HCT116 (cell line): ENCODE measurements around the gene ZSWIM7. TPM values are rescaled to one million over a fixed set of nuclear protein-coding genes. Genes with fewer than 3 reads are reported as not detected.

Experiments used
- ATAC-seq: fragments of 200-7000 bp; cut with Tn5 transposase; 2 replicates; pipeline ENCODE4 v1.9.1; 2020; ENCODE audit warnings: mild to moderate bottlenecking, moderate library complexity
- BruUV-seq: library from RNA; stranded (reverse); fragments of 400-500 nt; replicated peaks from 2 replicates; lab custom pipeline; 2021; lab: Mats Ljungman, UMichigan
- CTCF ChIA-PET: fragments of 300-600 bp; sonication (Branson Sonifier 250); formaldehyde crosslinking; loops from one replicate; lab custom pipeline; 2021; ENCODE audit warnings: antibody characterized with exemption; lab: Charles Lee
- POLR2A ChIA-PET: fragments of 300-600, 350-600 bp; sonication (Branson Sonifier 250); formaldehyde crosslinking; loops from one replicate; lab custom pipeline; 2021; ENCODE audit warnings: antibody characterized with exemption; lab: Charles Lee
- RAD21 ChIA-PET, 2 experiments: fragments of 300-600 bp; sonication (Branson Sonifier 250); formaldehyde crosslinking; loops; one replicate each; lab custom pipeline; 2023; ENCODE audit warnings: low total read pairs in 2 of 2; ENCODE audit not compliant: uncharacterized antibody in 2 of 2, unreplicated experiment in 2 of 2, low non-redundant PET in 1 of 2; lab: Charles Lee
- DNase-seq: peaks from one replicate; pipeline ENCODE4 v3.0.0-alpha.2; 2010; ENCODE audit warnings: low read depth, low spot score
- H2AFZ ChIP-seq: fragments of 200-600 bp; shearing (Covaris generic), sonication (generic); 2 replicates; pipeline ENCODE4 v1.6.1; 2017; ENCODE audit warnings: low read depth, mixed run types, mixed read lengths, antibody characterized with exemption, low read length; ENCODE audit not compliant: poor library complexity, severe bottlenecking
- H3K27ac ChIP-seq: 2 replicates; pipeline ENCODE4 v1.5.1; 2012; ENCODE audit warnings: low read depth, low read length
- H3K27me3 ChIP-seq: fragments of 200-600 bp; sonication (generic); 2 replicates; pipeline ENCODE4 v1.6.1; 2016; ENCODE audit warnings: mixed run types, low read length, mixed read lengths; ENCODE audit not compliant: insufficient read depth
- H3K36me3 ChIP-seq, 2 experiments: fragments of 200-500 bp in 1 of 2; fragments of 200-600 bp in 1 of 2; sonication (Bioruptor generic) in 1 of 2; sonication (generic) in 1 of 2; 2 replicates each; pipeline versions ENCODE4 v1.5.1 to v1.6.1; 2014 to 2016; ENCODE audit warnings: low read length in 2 of 2, inconsistent platforms in 1 of 2, mixed read lengths in 1 of 2, mixed run types in 1 of 2; ENCODE audit not compliant: insufficient read depth in 2 of 2, control insufficient read depth in 1 of 2
- H3K4me1 ChIP-seq, 2 experiments: fragments of 200-600 bp in 1 of 2; sonication (generic) in 1 of 2; 2 replicates each; pipeline versions ENCODE4 v1.5.1 to v1.6.1; 2012 to 2017; ENCODE audit warnings: low read length in 2 of 2, inconsistent platforms in 1 of 2, mild to moderate bottlenecking in 1 of 2, mixed read lengths in 1 of 2, mixed run types in 1 of 2, moderate library complexity in 1 of 2; ENCODE audit not compliant: insufficient read depth in 2 of 2, control insufficient read depth in 1 of 2
- H3K4me2 ChIP-seq: fragments of 200-600 bp; sonication (generic); 2 replicates; pipeline ENCODE4 v1.6.1; 2017; ENCODE audit warnings: mixed run types, low read length, mixed read lengths
- H3K4me3 ChIP-seq, 2 experiments: fragments of 200-600 bp in 1 of 2; sonication (generic) in 1 of 2; replicated peaks in 1 of 2; 2 replicates each; pipeline ENCODE4 v1.5.1; 2011 to 2016; ENCODE audit warnings: low read length in 2 of 2, control low read depth in 1 of 2, low read depth in 1 of 2, mild to moderate bottlenecking in 1 of 2, mixed read lengths in 1 of 2, mixed run types in 1 of 2
- H3K79me2 ChIP-seq: fragments of 200-600 bp; sonication (generic); 2 replicates; pipeline ENCODE4 v1.6.1; 2017; ENCODE audit warnings: mild to moderate bottlenecking, mixed run types, low read length, moderate library complexity, mixed read lengths; ENCODE audit not compliant: insufficient read depth
- H3K9ac ChIP-seq: fragments of 200-600 bp; sonication (generic); 2 replicates; pipeline ENCODE4 v1.6.1; 2016; ENCODE audit warnings: low read length, mixed read lengths
- H3K9me2 ChIP-seq: fragments of 200-600 bp; sonication (generic), shearing (Covaris generic); 2 replicates; pipeline ENCODE4 v1.6.1; 2017; ENCODE audit warnings: mixed run types, mild to moderate bottlenecking, moderate library complexity; ENCODE audit not compliant: insufficient read depth
- H3K9me3 ChIP-seq, 2 experiments: fragments of 200-500 bp in 1 of 2; fragments of 200-600 bp in 1 of 2; sonication (Bioruptor generic) in 1 of 2; sonication (generic) in 1 of 2; 2 replicates each; pipeline ENCODE4 v1.6.1; 2014 to 2017; ENCODE audit warnings: low read length in 2 of 2, mixed read lengths in 2 of 2, inconsistent platforms in 1 of 2, low read depth in 1 of 2, mild to moderate bottlenecking in 1 of 2, mixed run types in 1 of 2, moderate library complexity in 1 of 2; ENCODE audit not compliant: control insufficient read depth in 1 of 2, insufficient read depth in 1 of 2
- H4K20me1 ChIP-seq: fragments of 200-600 bp; sonication (generic), shearing (Covaris generic); 2 replicates; pipeline ENCODE4 v1.6.1; 2017; ENCODE audit warnings: mixed run types, mild to moderate bottlenecking, moderate library complexity; ENCODE audit not compliant: insufficient read depth
- intact Hi-C: fragments of 100-400 bp; cut with micrococcal nuclease; formaldehyde crosslinking; loops from 2 replicates; pipeline ENCODE4 v1.10.0; 2022
- total RNA-seq: library from RNA; stranded (reverse); gene quantifications from one replicate; pipeline ENCODE4 v1.2.1, GENCODE V29; 2021; ENCODE audit not compliant: unreplicated experiment
- TF ChIP-seq, protein P1 (sequence below): IDR thresholded peaks from 2 replicates; pipeline ENCODE4 v1.6.1; 2012
- TF ChIP-seq, protein P2 (sequence below): IDR thresholded peaks from 2 replicates; pipeline ENCODE4 v1.6.1; 2012; ENCODE audit warnings: low read depth

ZSWIM7 gene
- total RNA-seq, 1 experiment from 2014 or later = 33.5 TPM

DNA sequence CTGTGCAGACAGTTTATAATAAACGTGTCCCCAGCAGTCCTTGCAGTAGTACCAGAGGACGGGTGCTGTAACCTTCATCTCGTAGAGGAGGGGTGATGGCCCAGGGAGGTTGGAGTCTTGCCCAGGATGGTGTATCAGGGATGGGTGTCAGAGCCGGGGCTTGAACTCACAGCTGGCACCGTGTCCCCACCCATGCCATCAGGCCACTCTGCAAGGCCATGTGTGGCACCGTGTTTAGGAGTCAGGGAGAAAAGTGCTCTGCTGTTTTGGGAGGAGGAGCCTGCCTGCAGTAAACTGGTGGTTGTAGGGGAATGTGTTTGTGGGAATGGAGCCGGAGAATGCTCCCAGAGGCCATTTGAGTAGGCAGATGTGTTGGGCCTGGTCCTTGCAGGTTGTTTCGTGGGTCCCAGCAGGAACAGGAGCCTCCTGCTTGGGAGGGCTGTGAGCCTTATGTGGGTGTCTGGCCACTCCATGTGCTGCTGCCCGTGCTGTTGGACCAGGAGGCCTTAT, 52.8 kb downstream of the ZSWIM7 start:
- no peaks in the 10 kb centered on the region for H3K9me2 ChIP-seq
- H3K27ac ChIP-seq = peak overlapping the region; percentile 92
- H3K4me2 ChIP-seq = peak overlapping the region; percentile 99
- H3K4me3 ChIP-seq = peak overlapping the region; percentile 56 to 86
- H3K36me3 ChIP-seq = peaks cover 0 to 12% of the 10 kb centered on the region in 2 experiments; a peak in 1 of 4 replicates
- no peak overlapping the region for H2AFZ ChIP-seq
- POLR2A ChIA-PET = interaction anchor here (2.8 to 3.9 kb wide), 2 partner anchors 12 to 53 kb away, joined by 12 to 20 read pairs; partner anchors contain the start of genes TTC19 and ZSWIM7
- H3K79me2 ChIP-seq = peaks cover 66% of the 10 kb centered on the region
- no peaks in the 10 kb centered on the region for H3K27me3 ChIP-seq
- intact Hi-C loops = loop anchor here (1.0 to 5.0 kb wide), 2 partner anchors 11 to 689 kb away; no protein-coding TSS in a partner anchor
- CTCF ChIA-PET = no interaction called here
- H3K9me3 ChIP-seq = no peaks in the 10 kb centered on the region
- DNase-seq (no peak), ATAC-seq (no peak)
- H3K4me1 ChIP-seq = peaks cover 20 to 67% of the 10 kb centered on the region in 2 experiments
- no TSS peak for BruUV-seq
- TF ChIP-seq, protein P1, sequence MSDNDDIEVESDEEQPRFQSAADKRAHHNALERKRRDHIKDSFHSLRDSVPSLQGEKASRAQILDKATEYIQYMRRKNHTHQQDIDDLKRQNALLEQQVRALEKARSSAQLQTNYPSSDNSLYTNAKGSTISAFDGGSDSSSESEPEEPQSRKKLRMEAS = peak; percentile 19; the same call in 1 of the 2 replicates
- TF ChIP-seq, protein P2, sequence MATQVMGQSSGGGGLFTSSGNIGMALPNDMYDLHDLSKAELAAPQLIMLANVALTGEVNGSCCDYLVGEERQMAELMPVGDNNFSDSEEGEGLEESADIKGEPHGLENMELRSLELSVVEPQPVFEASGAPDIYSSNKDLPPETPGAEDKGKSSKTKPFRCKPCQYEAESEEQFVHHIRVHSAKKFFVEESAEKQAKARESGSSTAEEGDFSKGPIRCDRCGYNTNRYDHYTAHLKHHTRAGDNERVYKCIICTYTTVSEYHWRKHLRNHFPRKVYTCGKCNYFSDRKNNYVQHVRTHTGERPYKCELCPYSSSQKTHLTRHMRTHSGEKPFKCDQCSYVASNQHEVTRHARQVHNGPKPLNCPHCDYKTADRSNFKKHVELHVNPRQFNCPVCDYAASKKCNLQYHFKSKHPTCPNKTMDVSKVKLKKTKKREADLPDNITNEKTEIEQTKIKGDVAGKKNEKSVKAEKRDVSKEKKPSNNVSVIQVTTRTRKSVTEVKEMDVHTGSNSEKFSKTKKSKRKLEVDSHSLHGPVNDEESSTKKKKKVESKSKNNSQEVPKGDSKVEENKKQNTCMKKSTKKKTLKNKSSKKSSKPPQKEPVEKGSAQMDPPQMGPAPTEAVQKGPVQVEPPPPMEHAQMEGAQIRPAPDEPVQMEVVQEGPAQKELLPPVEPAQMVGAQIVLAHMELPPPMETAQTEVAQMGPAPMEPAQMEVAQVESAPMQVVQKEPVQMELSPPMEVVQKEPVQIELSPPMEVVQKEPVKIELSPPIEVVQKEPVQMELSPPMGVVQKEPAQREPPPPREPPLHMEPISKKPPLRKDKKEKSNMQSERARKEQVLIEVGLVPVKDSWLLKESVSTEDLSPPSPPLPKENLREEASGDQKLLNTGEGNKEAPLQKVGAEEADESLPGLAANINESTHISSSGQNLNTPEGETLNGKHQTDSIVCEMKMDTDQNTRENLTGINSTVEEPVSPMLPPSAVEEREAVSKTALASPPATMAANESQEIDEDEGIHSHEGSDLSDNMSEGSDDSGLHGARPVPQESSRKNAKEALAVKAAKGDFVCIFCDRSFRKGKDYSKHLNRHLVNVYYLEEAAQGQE = no peak
- H3K9ac ChIP-seq = peak overlapping the region; percentile 91
- RAD21 ChIA-PET = no interaction called here
- no peaks in the 10 kb centered on the region for H4K20me1 ChIP-seq
